K562 (cell line): ENCODE measurements around the gene PTPN7. TPM values are rescaled to one million over a fixed set of nuclear protein-coding genes. Genes with fewer than 3 reads are reported as not detected.

Experiments used
- CCNT2 ChIP-seq: IDR thresholded peaks from 2 replicates; pipeline ENCODE4 v1.6.1; 2011; ENCODE audit warnings: borderline replicate concordance, low read depth, mild to moderate bottlenecking, moderate library complexity, mixed read lengths, low read length; ENCODE audit not compliant: insufficient read length; ENCODE audit errors: extremely low read depth
- CHCHD3 ChIP-seq: fragments of 250-450 bp; sonication (Bioruptor Pico); IDR thresholded peaks from 2 replicates; pipeline ENCODE4 v2.1.2; 2022; ENCODE audit warnings: mild to moderate bottlenecking
- DEAF1 ChIP-seq: fragments of 450-650 bp; formaldehyde crosslinking; IDR thresholded peaks from 2 replicates; pipeline ENCODE4 v1.4.0; 2020; ENCODE audit warnings: mild to moderate bottlenecking, moderate library complexity
- HDAC1 ChIP-seq, 2 experiments: fragments of 450-650 bp; IDR thresholded peaks; 2 replicates each; pipeline ENCODE4 v1.6.1; 2016 to 2017; ENCODE audit warnings: inconsistent platforms in 1 of 2, mild to moderate bottlenecking in 1 of 2, moderate library complexity in 1 of 2
- MIER1 ChIP-seq: fragments of 450-650 bp; IDR thresholded peaks from 2 replicates; pipeline ENCODE4 v1.6.1; 2016; ENCODE audit warnings: antibody characterized with exemption, mild to moderate bottlenecking, low read depth
- MYC ChIP-seq, 2 experiments: fragments of 250-450 bp in 1 of 2; sonication (Bioruptor Pico) in 1 of 2; IDR thresholded peaks; 2 replicates each; pipeline versions ENCODE4 v1.5.1 to v1.6.1; 2012 to 2021; ENCODE audit warnings: low read depth in 2 of 2, borderline replicate concordance in 1 of 2, improper control_type of control experiment in 1 of 2, low read length in 1 of 2, mild to moderate bottlenecking in 1 of 2, moderate library complexity in 1 of 2
- MYNN ChIP-seq, 2 experiments: sonication (generic); formaldehyde crosslinking in 1 of 2; IDR thresholded peaks; 2 replicates each; pipeline versions ENCODE4 v1.5.0 to v1.6.1; 2016 to 2020; ENCODE audit warnings: antibody characterized with exemption in 1 of 2, missing genetic modification reagents in 1 of 2
- NR4A1 ChIP-seq, 2 experiments: fragments of 250-450 bp in 1 of 2; fragments of 450-650 bp in 1 of 2; sonication (Bioruptor Pico) in 1 of 2; IDR thresholded peaks; 2 replicates each; pipeline versions ENCODE4 v1.4.0 to v1.6.1; 2016 to 2020; ENCODE audit warnings: mild to moderate bottlenecking in 2 of 2, missing compliant biosample characterization in 1 of 2, missing genetic modification characterization in 1 of 2, moderate library complexity in 1 of 2
- POLR2B ChIP-seq: fragments of 450-650 bp; IDR thresholded peaks from 2 replicates; pipeline ENCODE4 v1.6.1; 2018; ENCODE audit warnings: low read depth; ENCODE audit not compliant: partially characterized antibody
- TFAP4 ChIP-seq: sonication (generic); formaldehyde crosslinking; IDR thresholded peaks from 2 replicates; pipeline ENCODE4 v1.8.0; 2022; ENCODE audit warnings: missing genetic modification reagents, mild to moderate bottlenecking, moderate library complexity, borderline replicate concordance
- ZBTB26 ChIP-seq: fragments of 450-650 bp; formaldehyde crosslinking; IDR thresholded peaks from 2 replicates; pipeline ENCODE4 v1.4.0; 2022; ENCODE audit warnings: missing genetic modification characterization
- ZBTB8A ChIP-seq: fragments of 450-650 bp; IDR thresholded peaks from 2 replicates; pipeline ENCODE4 v1.6.1; 2018; ENCODE audit warnings: mild to moderate bottlenecking, moderate library complexity; ENCODE audit not compliant: partially characterized antibody
- ZNF197 ChIP-seq: fragments of 200-800 bp; sonication (Bioruptor generic); IDR thresholded peaks from 2 replicates; pipeline ENCODE4 v1.6.1; 2016; ENCODE audit warnings: low read depth, missing genetic modification characterization, missing compliant biosample characterization
- ZNF280B ChIP-seq: fragments of 250-450 bp; sonication (Bioruptor Pico); IDR thresholded peaks from 2 replicates; pipeline ENCODE4 v1.5.1; 2021; ENCODE audit warnings: mild to moderate bottlenecking
- ZNF311 ChIP-seq: fragments of 250-450 bp; sonication (Bioruptor Pico); IDR thresholded peaks from 2 replicates; pipeline ENCODE4 v1.4.0; 2020; ENCODE audit warnings: mild to moderate bottlenecking, moderate library complexity
- ZNF384 ChIP-seq: IDR thresholded peaks from 2 replicates; pipeline ENCODE4 v1.6.1; 2012; ENCODE audit warnings: low read depth, low read length, improper control_type of control experiment
- ZNF449 ChIP-seq: fragments of 250-450 bp; sonication (Bioruptor Pico); IDR thresholded peaks from 2 replicates; pipeline ENCODE4 v1.8.0; 2022; ENCODE audit warnings: moderate library complexity, mild to moderate bottlenecking, inconsistent platforms
- ZNF668 ChIP-seq: fragments of 250-450 bp; sonication (Bioruptor Pico); IDR thresholded peaks from 2 replicates; pipeline ENCODE4 v1.8.0; 2022; ENCODE audit warnings: mild to moderate bottlenecking, inconsistent platforms
- polyA plus RNA-seq, 8 experiments: library from polyadenylated mRNA; depleted of rRNA in 4 of 8; stranded (reverse) in 5 of 8; unstranded in 3 of 8; fragments of >200 nt; fragmentation: Nextera tagmentation in 2 of 8; fragmentation: Illumina TruSeq in 1 of 8; extraction: Ambion mirVana in 2 of 8; extraction: Trizol in 1 of 8; gene quantifications; 2 replicates each; pipeline versions ENCODE4 v1.2.1 to v1.2.3, GENCODE V29; 2011 to 2014; ENCODE audit warnings: inconsistent platforms in 1 of 8, missing spikeins in 1 of 8
- total RNA-seq, 7 experiments: library from RNA; depleted of rRNA in 6 of 7; stranded (reverse); fragments of >200 nt in 6 of 7; fragmentation: Illumina TruSeq in 2 of 7; extraction: Trizol in 2 of 7; gene quantifications; 2 replicates each; pipeline versions ENCODE4 v1.2.1 to v1.2.3, GENCODE V29; 2011 to 2021; ENCODE audit warnings: low replicate concordance in 1 of 7

Gene PTPN7
- total and polyA plus RNA-seq, 9 of the 15 experiments (the other 6 are each of a cell fraction or from before 2014, with no cell fraction given): 18.7 to 144 (median 120) TPM

- TF ChIP-seq CCNT2 (no peak), DEAF1 (CRISPR knock-in tag) (no peak), MYNN (IDR thresholded peaks at IDR 0.05) (peak; percentile 21; the same call in 1 of the 2 replicates), MYNN (CRISPR knock-in tag; IDR thresholded peaks at IDR 0.05) (no peak), HDAC1 (IDR thresholded peaks at IDR 0.05) (no peak), TFAP4 (CRISPR knock-in tag) (peak; percentile 37; the same call in 1 of the 2 replicates), ZNF668 (CRISPR knock-in tag) (0 out of 2 replicates have a peak, but pooled peaks have one; percentile 20), ZNF384 (no peak), ZBTB26 (CRISPR knock-in tag) (peak; percentile 26; the same call in 1 of the 2 replicates), CHCHD3 (no peak), ZNF449 (peak; percentile 14; the same call in 1 of the 2 replicates), ZNF280B (no peak), NR4A1 (CRISPR knock-in tag; IDR thresholded peaks at IDR 0.05) (0 out of 2 replicates have a peak, but pooled peaks have one; percentile 23), NR4A1 (tag; IDR thresholded peaks at IDR 0.05) (no peak), ZBTB8A (no peak), MYC (IDR thresholded peaks at IDR 0.05; ENCODE audit: low read depth, low read length) (peak; percentile 30; the same call in 1 of the 2 replicates), MYC (CRISPR knock-in tag; IDR thresholded peaks at IDR 0.05; ENCODE audit: borderline replicate concordance, low read depth) (no peak), MIER1 (no peak; the same call in 1 of the 2 replicates), ZNF197 (CRISPR knock-in tag) (0 out of 2 replicates have a peak, but pooled peaks have one; percentile 62), ZNF311 (peak; percentile 74; the same call in 1 of the 2 replicates), POLR2B (peak; percentile 64)
Observed at GRCh38 chr1:202162418-202163280, 2.2 kb upstream of the PTPN7 start (continued).
